NCI-H1048 (cell line): Measurements from ENCODE around the gene GABPB2.

Experiments
- DNase-seq: peaks from one replicate; lab custom pipeline; 2025; lab: John Stamatoyannopoulos, UW

GABPB2 gene

GRCh38 chr1:151133018-151133806 is 62.7 kb downstream of the GABPB2 start:
- DNase-seq = no peak

DNA sequence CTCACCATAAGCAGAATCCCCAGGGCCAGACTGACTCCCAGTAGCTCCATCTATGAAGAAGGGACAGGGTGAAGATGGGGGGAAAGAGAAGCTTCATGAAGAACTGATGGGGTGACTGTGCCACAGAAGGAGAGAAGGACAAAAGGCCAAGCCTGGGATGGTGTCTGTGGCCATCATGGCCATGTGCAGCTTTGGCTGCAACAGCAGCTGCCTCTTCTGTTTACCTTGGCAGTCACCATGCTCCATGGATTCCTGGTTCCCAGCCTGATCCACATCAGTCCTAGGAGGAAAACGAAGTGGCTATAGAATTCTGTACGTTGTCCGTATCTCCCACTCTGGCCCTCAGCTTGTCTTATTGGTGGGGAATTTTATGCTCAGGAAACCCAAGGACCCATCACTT is 63.8 kb downstream of the GABPB2 start:
- DNase-seq = no peak

- no peak for DNase-seq
Observed at GRCh38 chr1:151134991-151135390, 64.4 kb downstream of the GABPB2 start.

DNA sequence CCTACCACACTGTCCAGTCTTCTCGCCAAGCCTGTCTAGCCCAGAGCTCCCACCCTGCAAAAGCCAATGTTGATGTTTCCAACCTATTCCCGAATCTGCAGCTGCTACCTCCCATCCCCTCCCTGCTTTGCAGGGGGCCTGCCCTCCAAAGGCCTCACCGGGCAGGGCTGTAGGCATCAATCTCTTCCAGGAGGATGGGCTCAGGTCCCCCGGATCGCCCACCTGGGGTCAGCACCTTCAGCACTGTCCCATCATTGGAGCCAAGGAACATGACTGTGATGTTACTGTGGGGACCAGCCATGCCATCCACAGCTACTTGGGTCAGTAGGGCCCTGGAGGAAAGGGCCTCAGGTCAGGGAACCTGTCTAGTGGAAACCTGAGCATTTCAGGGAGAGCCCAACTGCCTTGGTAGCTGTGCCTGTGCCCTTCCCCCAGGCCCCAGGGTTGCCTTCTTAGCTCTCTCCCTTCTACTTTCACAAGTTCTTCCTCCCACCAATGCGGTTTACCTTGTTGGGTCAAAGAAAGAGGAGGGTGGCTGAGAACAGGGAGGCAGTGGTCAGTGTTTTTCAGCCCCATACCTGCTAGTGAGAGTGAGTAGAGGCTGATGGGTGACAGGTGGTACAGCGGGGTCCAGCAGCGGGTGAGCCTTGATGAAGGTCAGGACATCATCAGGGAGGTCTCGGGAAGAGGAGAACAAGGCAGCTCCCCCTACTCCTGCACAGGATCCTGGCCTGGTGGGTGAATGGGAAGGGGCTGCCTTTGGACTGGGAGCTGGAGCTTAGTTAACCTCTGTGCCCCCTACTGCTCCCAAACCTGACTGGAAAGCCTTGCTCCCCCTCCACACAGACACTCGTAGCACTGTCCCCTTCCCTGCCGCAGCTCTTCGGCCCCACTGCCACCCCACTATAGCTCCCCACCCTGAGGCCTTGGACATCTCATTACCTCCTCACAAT is 65.1 kb downstream of the GABPB2 start:
- no peak for DNase-seq

GRCh38 chr1:151137789-151138188 is 67.2 kb downstream of the GABPB2 start:
- DNase-seq = no peak

DNA sequence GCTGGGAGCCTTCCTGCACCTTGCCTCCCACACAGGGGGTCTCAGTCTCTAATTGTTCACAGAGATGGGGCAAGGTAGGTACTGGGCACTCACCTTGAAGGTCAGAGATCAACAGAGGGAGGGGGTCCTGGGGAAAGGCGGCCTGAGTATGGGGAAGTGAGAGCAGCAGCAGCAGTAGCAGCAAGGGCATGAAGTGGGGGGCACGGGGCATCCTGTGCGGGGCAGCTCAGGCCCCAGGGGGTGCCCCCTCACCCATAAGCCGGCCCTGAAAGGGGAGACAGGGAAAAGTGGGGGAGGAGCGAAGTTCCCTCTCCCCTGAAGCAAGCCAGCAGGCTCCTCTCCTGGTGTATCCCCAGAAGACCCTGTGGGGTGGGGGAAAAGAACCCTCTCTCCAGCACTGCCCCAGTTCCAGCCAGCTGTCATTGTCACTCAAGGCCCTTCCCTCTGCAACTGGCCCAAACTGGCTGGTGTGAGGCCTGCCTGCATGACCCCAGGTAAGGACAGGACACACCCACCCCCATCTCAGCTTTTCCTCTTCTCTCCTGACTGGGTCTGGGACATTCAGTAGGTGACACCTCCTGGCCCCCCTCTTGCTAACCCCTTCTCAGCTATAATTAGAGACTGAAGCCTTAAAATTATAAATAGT is 72.0 kb downstream of the GABPB2 start:
- DNase-seq = no peak

DNA sequence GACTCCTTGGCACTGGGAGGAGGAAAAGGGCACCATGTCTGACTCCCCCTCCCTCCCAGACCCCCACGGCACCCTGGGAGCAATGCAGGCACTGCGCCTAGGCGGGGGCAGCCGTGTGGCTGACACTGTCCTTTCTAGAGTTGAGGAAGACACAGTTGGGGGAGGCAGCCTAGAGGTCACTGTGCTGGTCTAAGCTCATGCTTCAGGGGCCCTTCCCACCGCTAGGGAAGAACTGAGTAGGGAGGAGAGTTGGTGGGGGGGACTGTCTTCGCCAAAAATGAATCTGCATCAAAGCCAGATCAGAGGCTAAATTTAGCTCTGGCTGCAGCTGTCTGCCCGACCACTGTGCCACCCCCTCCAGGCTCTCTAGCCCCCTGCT is 72.5 kb downstream of the GABPB2 start:
- DNase-seq = no peak

- no peak for DNase-seq
Observed at GRCh38 chr1:151143986-151144385, 73.4 kb downstream of the GABPB2 start.

GRCh38 chr1:151144474-151145303 is 74.1 kb downstream of the GABPB2 start:
- no peak for DNase-seq

DNA sequence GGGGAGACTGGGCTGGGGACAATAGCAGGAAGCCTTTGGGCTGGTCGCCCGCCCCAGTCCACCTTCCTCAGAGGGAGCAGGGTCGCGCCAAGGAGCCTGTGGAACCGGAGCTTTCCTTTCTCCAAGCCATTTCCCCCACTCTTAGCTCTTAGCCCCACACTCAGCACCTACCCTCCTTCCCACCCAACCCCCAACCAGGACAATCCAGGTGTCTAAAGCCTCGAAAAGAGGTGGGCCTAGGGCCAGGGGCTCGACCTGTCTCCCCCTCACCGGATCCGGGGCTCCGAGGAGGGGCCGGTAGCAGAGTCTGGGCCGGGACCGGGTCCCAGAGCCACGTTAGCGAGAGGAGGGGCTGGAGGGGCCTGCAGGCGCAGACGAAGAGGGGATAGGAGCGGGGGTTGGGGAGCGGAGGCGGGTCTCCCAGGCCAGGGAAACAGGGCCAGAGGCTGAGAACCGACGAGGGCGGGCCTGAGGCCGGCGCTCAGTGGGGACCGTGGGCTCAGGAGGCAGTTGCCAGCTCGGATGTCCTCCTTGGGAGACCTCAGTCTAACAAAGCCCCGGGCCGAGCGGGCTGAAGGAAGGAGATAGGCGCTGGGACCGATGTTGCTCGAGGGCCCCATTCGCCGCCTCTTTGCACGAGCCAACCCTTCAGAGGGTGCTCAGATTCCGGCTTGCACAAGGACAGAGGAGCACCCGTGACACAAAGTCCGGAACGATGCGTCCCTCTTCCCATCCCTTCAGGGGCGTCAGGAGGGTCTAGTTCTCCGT is 74.9 kb downstream of the GABPB2 start:
- no peak for DNase-seq

DNA sequence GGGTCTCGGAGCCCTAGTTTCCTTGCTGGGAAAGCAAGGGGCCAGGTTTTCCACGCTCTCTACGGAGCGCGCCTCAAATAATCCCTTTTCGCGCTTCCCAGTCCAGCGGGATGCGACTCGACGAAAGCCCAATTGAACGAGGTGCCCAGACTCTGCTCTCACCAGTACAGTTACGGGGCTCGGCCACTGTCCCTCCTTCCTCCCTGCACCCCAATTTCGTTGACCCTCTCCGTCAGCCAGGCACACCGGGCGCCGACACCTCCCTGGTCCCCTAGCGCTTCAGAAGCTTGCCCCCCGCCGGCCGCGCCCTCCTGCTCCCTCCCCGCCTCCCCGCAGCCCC is 75.5 kb downstream of the GABPB2 start:
- DNase-seq = no peak

DNA sequence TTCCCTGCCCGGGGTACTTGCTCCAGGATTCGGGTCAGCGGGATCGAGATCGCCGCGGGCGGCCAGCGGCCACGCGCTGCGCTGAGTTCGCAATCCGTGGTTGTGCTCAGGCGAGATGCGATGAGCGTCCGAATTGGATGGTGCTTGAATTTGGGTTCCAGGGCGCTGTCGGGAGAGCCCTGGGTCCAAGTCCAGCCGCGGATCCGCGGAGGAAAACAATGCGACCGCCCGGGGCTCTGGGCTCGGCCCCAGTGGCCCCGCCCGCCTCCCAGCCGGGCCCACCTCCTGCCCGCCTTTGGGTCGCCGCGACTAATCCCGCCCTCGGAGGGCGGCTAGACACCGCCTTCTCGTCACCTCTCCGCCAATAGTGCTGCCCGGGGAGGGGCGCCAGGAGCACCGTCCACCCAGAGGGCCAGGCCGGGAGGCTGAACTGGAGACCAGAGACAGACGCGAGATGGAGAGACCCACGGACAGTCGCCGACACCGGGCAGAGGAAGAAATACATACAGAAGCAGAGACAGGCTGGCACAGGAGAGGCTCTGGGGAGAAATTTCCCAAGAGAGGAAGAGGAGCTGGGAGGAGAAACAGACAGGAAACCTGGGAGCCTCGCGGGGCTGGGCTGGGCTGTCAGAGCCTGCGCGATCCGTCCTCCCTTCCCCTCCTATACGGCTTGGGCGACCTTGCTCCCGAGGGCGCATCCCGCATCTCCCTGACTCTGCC is 76.0 kb downstream of the GABPB2 start, which contains the start of gene SEMA6C:
SEMA6C (minus strand) TSS at position 220 of the 720 bp plus-strand sequence. CDS start 4,010 bp downstream, outside the sequence.
- DNase-seq = peak; percentile 93

- DNase-seq = no peak
Observed at GRCh38 chr1:151147132-151147503, 76.6 kb downstream of the GABPB2 start.

DNA sequence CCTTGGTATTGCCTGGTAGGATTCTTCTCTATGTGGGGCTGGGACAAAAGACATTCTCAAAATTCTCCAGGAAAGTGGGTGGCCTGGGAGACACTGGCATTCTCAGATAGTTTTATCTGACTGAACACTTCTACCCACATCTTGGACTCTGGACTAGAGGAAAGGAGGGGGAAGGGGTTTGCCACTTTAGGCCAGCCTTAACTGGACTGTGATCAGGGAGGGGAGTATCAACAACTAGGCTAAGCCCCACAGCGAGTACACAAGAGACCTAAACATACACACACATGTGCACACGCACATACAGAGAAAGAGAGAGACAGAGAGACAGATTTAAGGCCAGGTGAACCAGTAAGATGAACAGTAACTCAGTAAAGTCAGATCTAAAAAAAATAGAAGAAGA is 77.1 kb downstream of the GABPB2 start:
- DNase-seq = no peak

DNA sequence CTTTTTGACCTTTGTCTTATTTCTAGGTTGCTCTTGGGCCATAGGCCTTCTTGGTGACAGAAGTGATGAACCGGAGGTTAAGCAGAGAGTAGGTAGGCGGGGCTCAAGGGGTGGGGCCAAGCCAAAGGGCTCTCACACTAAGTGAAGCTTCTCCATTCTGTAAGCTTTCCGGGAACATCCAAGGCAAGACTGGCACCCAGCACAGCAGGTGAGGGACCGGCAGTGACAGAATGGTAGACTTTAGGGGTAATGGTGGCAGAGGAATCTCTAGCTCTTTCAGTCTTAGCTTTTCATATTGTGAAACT is 85.9 kb downstream of the GABPB2 start, which contains the start of gene TNFAIP8L2:
TNFAIP8L2 (plus strand) TSS at position 135 of the 305 bp plus-strand sequence. CDS start 2,049 bp downstream, outside the sequence.
- DNase-seq = no peak

DNA sequence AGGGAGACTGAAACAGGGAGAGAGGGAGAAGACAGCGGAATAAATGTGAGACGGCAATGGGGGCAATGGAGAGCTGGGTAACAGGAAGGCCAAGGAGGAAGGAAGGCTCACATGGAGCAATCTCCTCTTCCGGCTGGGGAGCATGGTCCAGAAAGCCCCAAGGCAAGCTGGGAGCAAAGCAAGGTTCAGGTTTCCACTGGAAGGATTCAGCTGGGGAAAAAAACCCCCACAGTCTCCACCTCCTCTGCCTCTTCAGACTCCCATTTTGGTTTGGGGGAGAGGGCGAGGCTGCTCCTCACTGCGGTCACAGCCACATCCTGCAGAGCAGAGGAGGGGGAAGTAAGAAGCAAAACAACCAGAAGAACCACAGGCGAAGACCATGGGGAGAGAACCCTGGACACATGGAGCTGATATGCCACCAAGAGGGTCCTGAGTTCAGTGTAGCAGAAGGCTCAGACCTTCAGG is 86.5 kb downstream of the GABPB2 start:
- DNase-seq = no peak

GRCh38 chr1:151158326-151158725 is 87.8 kb downstream of the GABPB2 start:
- no peak for DNase-seq

GRCh38 chr1:151158751-151159251 is 88.2 kb downstream of the GABPB2 start:
- no peak for DNase-seq

GRCh38 chr1:151159373-151159772 is 88.8 kb downstream of the GABPB2 start:
- no peak for DNase-seq

GRCh38 chr1:151164732-151165280 is 94.2 kb downstream of the GABPB2 start:
- no peak for DNase-seq
